ENCODE measurements around the gene BICDL1. TPM values are rescaled to one million over a fixed set of nuclear protein-coding genes. Genes with fewer than 3 reads are reported as not detected.

BICDL1 gene
- total and polyA plus RNA-seq, 2 donors from 2014 or later = 60.5 to 101 TPM

DNA sequence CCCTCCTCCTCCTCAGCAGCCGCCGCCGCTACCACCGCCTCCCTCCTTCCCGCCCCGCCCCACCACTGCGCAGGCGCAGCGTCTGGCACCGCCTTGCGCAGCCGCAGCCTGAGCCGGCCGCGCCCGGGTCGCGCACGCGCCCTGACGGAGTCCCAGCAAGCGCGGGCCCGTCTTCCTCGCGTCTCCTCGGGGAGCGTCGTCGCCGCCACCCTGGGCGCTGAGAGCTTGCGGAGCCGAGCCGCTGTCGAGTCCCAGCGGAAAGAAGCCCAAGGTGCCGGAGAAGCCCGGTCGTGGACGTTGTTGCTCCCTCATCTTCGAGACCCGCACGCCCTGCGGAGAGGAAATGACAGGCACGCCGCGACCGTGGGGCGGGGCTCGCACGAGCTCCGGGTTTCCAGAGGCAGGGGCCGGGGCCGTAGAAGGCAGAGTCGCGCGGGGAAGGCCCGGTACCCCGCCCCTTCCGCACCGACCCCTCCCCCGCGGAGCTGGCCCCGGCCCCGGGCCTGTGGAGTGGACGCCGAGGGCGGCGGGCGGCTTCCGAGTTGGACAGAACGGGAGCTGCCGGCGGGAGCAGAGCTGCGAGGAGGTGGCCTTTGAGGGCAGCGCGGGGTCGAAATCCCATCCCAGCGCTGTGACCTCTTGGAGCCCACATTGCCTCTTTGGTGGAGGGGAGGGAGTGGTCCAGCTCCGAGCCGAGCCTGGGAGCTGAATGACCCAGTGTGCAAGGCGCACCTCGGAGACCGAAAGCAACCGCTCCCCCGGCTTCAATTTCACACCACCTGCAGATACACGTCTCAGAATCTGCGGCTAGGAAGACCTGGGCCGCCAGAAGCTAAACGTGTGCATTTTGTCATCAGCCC, 128.0 kb downstream of the BICDL1 start:
- TF ChIP-seq, protein P1, sequence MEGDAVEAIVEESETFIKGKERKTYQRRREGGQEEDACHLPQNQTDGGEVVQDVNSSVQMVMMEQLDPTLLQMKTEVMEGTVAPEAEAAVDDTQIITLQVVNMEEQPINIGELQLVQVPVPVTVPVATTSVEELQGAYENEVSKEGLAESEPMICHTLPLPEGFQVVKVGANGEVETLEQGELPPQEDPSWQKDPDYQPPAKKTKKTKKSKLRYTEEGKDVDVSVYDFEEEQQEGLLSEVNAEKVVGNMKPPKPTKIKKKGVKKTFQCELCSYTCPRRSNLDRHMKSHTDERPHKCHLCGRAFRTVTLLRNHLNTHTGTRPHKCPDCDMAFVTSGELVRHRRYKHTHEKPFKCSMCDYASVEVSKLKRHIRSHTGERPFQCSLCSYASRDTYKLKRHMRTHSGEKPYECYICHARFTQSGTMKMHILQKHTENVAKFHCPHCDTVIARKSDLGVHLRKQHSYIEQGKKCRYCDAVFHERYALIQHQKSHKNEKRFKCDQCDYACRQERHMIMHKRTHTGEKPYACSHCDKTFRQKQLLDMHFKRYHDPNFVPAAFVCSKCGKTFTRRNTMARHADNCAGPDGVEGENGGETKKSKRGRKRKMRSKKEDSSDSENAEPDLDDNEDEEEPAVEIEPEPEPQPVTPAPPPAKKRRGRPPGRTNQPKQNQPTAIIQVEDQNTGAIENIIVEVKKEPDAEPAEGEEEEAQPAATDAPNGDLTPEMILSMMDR (IDR thresholded peaks at IDR 0.05; ENCODE audit: borderline replicate concordance, extremely low read depth, insufficient read depth) = no peak
- DNase-seq (peak; percentile 96 to 99 (median 97)), FAIRE-seq (no peak)
- Histone ChIP-seq H3K9me3 (ENCODE audit: control insufficient read depth in 2 of 3, insufficient read depth in 1 of 3, low read length in 3 of 3) (no peaks in the 10 kb centered on the region), H3K27ac (ENCODE audit: low read depth in 2 of 2, low read length in 2 of 2) (peak overlapping the region; percentile 94 to 96), H3K27me3 (ENCODE audit: control insufficient read depth, insufficient read depth, low read length) (no peaks in the 10 kb centered on the region), H3K4me3 (ENCODE audit: low read length in 3 of 3) (peak overlapping the region; percentile 81 to 91 (median 89)), H3K4me1 (ENCODE audit: control insufficient read depth in 2 of 3, insufficient read depth in 2 of 3, low read depth in 1 of 3, low read length in 3 of 3) (peaks cover 4 to 26% (median 25%) of the 10 kb centered on the region in 3 donors), H3K36me3 (ENCODE audit: control insufficient read depth in 2 of 3, insufficient read depth in 3 of 3, low read length in 3 of 3) (peaks cover 0 to 2% (median 0%) of the 10 kb centered on the region in 3 donors), H3K9ac (ENCODE audit: low read length in 3 of 3) (peak overlapping the region; percentile 37 to 68 (median 62))
- intact Hi-C loops (cut with DNase I) = no loop called here

DNA sequence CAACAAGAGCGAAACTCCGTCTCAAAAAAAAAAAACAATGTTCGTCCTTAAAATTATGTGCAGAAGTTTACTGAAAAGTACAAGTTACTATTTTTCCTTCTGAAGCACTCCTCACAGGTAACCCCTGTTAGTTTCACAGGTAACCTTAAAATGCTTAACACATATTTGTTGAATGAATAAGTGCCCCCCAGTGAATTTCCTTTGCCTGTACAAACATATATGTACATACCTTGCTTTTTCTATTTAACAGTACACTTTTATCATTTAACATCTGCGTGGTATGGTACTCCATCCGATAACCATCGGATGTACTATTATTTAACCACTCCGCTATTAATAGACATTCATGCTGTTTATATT, 128.9 kb downstream of the BICDL1 start:
- intact Hi-C loops (cut with DNase I) = no loop called here
- Histone ChIP-seq H3K27ac (ENCODE audit: low read depth in 2 of 2, low read length in 2 of 2) (peak overlapping the region in 1 of 2 donors; percentile 29), H3K9ac (ENCODE audit: low read length in 3 of 3) (peak overlapping the region; percentile 7 to 57 (median 37)), H3K4me1 (ENCODE audit: control insufficient read depth in 2 of 3, insufficient read depth in 2 of 3, low read depth in 1 of 3, low read length in 3 of 3) (peaks cover 4 to 26% (median 25%) of the 10 kb centered on the region in 3 donors), H3K36me3 (ENCODE audit: control insufficient read depth in 2 of 3, insufficient read depth in 3 of 3, low read length in 3 of 3) (peaks cover 0 to 2% (median 0%) of the 10 kb centered on the region in 3 donors), H3K4me3 (ENCODE audit: low read length in 3 of 3) (peak overlapping the region; percentile 81 to 91 (median 89)), H3K9me3 (ENCODE audit: control insufficient read depth in 2 of 3, insufficient read depth in 1 of 3, low read length in 3 of 3) (no peaks in the 10 kb centered on the region), H3K27me3 (ENCODE audit: control insufficient read depth, insufficient read depth, low read length) (no peaks in the 10 kb centered on the region)
- no peak for FAIRE-seq
- no peak for DNase-seq
- TF ChIP-seq, protein P1 (IDR thresholded peaks at IDR 0.05; ENCODE audit: borderline replicate concordance, extremely low read depth, insufficient read depth) = no peak

DNA sequence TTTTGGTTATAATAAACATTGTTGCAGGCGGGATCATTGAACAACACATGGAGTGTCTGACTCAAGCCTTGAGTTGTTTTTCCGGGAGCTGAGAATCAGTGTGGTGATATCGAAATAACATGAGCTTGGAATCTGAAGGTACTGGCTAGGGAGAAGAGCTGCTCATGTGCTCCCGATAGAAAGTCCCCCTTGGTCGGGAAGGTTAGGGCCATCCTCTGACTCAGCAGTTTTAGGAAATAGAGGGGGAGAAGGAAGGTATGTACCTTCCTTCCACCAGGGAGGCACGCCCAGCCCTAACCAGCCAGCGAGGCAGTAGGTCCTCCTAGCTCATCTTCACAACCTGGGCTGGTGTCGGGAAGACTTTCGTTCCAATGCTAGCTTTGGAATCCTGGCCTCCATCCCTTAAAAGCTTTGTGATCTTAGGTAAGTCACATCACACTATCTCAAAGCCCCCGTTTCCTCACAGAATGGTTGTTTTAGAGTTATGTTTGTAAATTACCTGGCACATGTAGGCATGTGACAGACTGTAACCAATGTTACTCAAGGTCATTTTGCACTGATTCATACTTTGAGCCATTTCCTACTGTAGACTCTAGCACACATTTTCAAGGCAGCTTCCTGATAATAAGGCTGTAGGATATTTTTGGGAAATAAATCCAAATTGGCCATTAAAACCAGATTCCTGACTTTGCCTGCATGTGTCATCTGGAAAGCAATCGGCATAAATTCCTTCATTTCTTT, 129.5 kb downstream of the BICDL1 start:
- FAIRE-seq (no peak), DNase-seq (no peak)
- peak overlapping the region in 2 of 3 donors; percentile 7 to 37 for H3K9ac ChIP-seq (ENCODE audit: low read length in 3 of 3)
- peak overlapping the region in 2 of 3 donors; percentile 89 to 91 for H3K4me3 ChIP-seq (ENCODE audit: low read length in 3 of 3)
- TF ChIP-seq, protein P1 (IDR thresholded peaks at IDR 0.05; ENCODE audit: borderline replicate concordance, extremely low read depth, insufficient read depth) = no peak
- intact Hi-C loops (cut with DNase I) = no loop called here
- H3K9me3 ChIP-seq (ENCODE audit: control insufficient read depth in 2 of 3, insufficient read depth in 1 of 3, low read length in 3 of 3) = no peaks in the 10 kb centered on the region
- H3K4me1 ChIP-seq (ENCODE audit: control insufficient read depth in 2 of 3, insufficient read depth in 2 of 3, low read depth in 1 of 3, low read length in 3 of 3) = peaks cover 4 to 26% (median 25%) of the 10 kb centered on the region in 3 donors
- peak overlapping the region; percentile 29 to 45 for H3K27ac ChIP-seq (ENCODE audit: low read depth in 2 of 2, low read length in 2 of 2)
- H3K36me3 ChIP-seq (ENCODE audit: control insufficient read depth in 2 of 3, insufficient read depth in 3 of 3, low read length in 3 of 3) = peaks cover 0 to 2% (median 0%) of the 10 kb centered on the region in 3 donors
- H3K27me3 ChIP-seq (ENCODE audit: control insufficient read depth, insufficient read depth, low read length) = no peaks in the 10 kb centered on the region
